ENCODE data around the gene CMA1. TPM values are rescaled to one million over a fixed set of nuclear protein-coding genes. Genes with fewer than 3 reads are reported as not detected.
"Not testable (repeated sequence)": the region's sequence is repeated elsewhere in the genome, so short reads cannot be mapped to it uniquely, and the experiment has no call there.

Gene CMA1, protein sequence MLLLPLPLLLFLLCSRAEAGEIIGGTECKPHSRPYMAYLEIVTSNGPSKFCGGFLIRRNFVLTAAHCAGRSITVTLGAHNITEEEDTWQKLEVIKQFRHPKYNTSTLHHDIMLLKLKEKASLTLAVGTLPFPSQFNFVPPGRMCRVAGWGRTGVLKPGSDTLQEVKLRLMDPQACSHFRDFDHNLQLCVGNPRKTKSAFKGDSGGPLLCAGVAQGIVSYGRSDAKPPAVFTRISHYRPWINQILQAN
- total RNA-seq (2021): not detected in 2 replicates
- not detected for Bru-seq, nascent RNA
- BruChase-seq, experiment 1, labeled RNA remaining after a 2-hour chase: not detected
- not detected for BruChase-seq, experiment 2, labeled RNA remaining after a 6-hour chase
- long read RNA-seq: 0 reads

DNA sequence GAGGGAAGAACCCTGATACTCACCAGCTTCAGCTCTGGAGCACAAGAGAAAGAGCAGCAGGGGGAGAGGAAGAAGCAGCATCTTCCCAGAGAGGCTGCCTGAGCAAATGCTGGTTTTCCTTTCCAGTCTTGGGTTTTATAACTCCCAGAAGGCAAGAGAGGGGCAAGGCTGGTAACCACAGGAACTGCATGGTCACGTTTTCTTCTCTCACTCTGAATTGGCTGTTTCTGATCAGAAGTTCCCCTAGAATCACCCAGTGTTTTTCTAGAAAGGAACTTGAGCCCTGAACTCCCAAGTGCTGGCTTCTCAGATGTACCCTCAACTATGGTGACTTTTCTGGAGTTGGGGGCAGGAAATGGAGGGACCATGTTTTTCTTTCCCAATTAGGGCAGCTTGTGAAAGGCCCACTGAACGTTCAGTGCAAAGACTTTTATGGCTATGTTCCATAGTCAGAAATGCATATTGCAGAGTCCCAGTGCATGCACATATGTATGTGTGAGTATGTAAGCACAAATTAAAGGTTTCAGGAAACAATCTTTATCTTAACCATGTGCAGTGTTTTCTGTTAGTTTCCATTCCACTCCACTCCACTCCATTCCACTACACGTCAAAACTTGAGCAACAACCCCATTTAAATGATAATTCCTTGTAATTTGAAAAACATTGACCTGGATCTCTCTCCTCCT, at the start of gene CMA1:
CMA1 (minus strand) TSS at position 111 of the 686 bp plus-strand sequence; CDS start at position 81, 30 bp downstream.
- CTCF ChIA-PET: no interaction called here
- Histone ChIP-seq H3K27me3 (replicated peaks; ENCODE audit: insufficient read depth, low read depth, low read length, poor library complexity) (no peaks in the 10 kb centered on the region), H3K4me1 (ENCODE audit: insufficient read depth, low read length, poor library complexity, severe bottlenecking) (no peaks in the 10 kb centered on the region), H3K4me3 (ENCODE audit: low read depth, low read length, poor library complexity, severe bottlenecking) (no peak within 1 kb of the TSS), H3K9me3 (ENCODE audit: low read depth, low read length, poor library complexity, severe bottlenecking) (no peaks in the 10 kb centered on the region), H3K27ac (ENCODE audit: low read depth, low read length, poor library complexity, severe bottlenecking) (no peak within 1 kb of the TSS), H3K36me3 (ENCODE audit: insufficient read depth, low read length, poor library complexity, severe bottlenecking) (no peaks in the 10 kb centered on the region)
- no peak for DNase-seq (ENCODE audit: low spot score)
- intact Hi-C loops (cut with micrococcal nuclease; ENCODE audit: unreplicated experiment): no loop called here
- no TSS peak for BruUV-seq (replicated peaks)
- POLR2A ChIA-PET (ENCODE audit: low non-redundant PET): no interaction called here
- TF ChIP-seq EZH2 (IDR thresholded peaks at IDR 0.05; ENCODE audit: borderline replicate concordance, low read depth, low read length, poor library complexity, severe bottlenecking): no peak
- TF ChIP-seq, protein P1, sequence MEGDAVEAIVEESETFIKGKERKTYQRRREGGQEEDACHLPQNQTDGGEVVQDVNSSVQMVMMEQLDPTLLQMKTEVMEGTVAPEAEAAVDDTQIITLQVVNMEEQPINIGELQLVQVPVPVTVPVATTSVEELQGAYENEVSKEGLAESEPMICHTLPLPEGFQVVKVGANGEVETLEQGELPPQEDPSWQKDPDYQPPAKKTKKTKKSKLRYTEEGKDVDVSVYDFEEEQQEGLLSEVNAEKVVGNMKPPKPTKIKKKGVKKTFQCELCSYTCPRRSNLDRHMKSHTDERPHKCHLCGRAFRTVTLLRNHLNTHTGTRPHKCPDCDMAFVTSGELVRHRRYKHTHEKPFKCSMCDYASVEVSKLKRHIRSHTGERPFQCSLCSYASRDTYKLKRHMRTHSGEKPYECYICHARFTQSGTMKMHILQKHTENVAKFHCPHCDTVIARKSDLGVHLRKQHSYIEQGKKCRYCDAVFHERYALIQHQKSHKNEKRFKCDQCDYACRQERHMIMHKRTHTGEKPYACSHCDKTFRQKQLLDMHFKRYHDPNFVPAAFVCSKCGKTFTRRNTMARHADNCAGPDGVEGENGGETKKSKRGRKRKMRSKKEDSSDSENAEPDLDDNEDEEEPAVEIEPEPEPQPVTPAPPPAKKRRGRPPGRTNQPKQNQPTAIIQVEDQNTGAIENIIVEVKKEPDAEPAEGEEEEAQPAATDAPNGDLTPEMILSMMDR (conservative IDR thresholded peaks at IDR 0.05; ENCODE audit: low read depth, low read length): no peak

DNA sequence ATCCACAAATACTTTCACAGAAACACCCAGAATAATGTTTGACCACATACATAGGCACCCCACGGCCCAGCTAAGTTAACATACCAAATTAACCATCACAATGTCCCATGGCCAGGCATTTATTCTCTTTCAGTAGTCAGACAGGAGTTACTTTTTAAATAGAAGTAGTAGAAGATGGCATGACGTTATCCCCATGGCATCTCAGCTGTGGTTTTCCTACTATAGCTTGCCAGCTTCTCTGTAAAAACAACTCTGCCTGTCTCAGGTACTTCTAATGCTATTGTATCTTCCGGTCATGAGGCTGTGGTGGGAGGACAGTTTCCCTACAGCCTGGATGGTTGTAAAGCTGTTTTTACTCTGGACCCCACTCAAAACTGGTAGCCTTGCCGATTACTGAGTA, 48.7 kb upstream of the CMA1 start:
- intact Hi-C loops (cut with micrococcal nuclease; ENCODE audit: unreplicated experiment): no loop called here
- no TSS peak for BruUV-seq (replicated peaks)
- Histone ChIP-seq H3K4me1 (ENCODE audit: insufficient read depth, low read length, poor library complexity, severe bottlenecking) (no peaks in the 10 kb centered on the region), H3K9me3 (ENCODE audit: low read depth, low read length, poor library complexity, severe bottlenecking) (no peaks in the 10 kb centered on the region), H3K4me3 (ENCODE audit: low read depth, low read length, poor library complexity, severe bottlenecking) (no peak overlapping the region), H3K27me3 (replicated peaks; ENCODE audit: insufficient read depth, low read depth, low read length, poor library complexity) (no peaks in the 10 kb centered on the region), H3K27ac (ENCODE audit: low read depth, low read length, poor library complexity, severe bottlenecking) (no peak overlapping the region), H3K36me3 (ENCODE audit: insufficient read depth, low read length, poor library complexity, severe bottlenecking) (no peaks in the 10 kb centered on the region)
- POLR2A ChIA-PET (ENCODE audit: low non-redundant PET): no interaction called here
- TF ChIP-seq, protein P1 (conservative IDR thresholded peaks at IDR 0.05; ENCODE audit: low read depth, low read length): no peak
- no peak for TF ChIP-seq EZH2 (IDR thresholded peaks at IDR 0.05; ENCODE audit: borderline replicate concordance, low read depth, low read length, poor library complexity, severe bottlenecking)
- CTCF ChIA-PET: interaction anchor here (0.6 kb wide), 1 partner anchor 620 kb away, joined by 3 read pairs; no protein-coding TSS in a partner anchor
- DNase-seq (ENCODE audit: low spot score): no peak

DNA sequence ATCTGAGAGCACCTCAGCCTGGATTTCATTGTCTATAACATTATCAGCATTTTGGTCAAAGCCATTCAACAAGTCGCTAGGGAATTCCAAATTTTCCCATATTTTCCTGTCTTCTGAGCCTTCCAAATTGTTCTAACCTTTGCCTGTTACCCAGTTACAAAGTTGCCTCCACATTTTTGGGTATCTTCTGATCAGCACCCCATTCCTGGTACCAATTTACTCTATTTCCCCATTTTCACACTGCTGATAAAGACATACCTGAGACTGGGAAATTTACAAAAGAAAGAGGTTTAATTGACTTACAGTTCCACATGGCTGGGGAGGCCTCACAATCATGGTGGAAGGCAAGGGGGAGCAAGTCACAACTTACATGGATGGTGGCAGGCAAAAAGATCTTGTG, 41.0 kb upstream of the CMA1 start:
- H3K27me3 ChIP-seq (replicated peaks; ENCODE audit: insufficient read depth, low read depth, low read length, poor library complexity); DNase-seq (ENCODE audit: low spot score); BruUV-seq (replicated peaks); CTCF ChIA-PET; H3K27ac ChIP-seq (ENCODE audit: low read depth, low read length, poor library complexity, severe bottlenecking); H3K9me3 ChIP-seq (ENCODE audit: low read depth, low read length, poor library complexity, severe bottlenecking); H3K36me3 ChIP-seq (ENCODE audit: insufficient read depth, low read length, poor library complexity, severe bottlenecking); H3K4me1 ChIP-seq (ENCODE audit: insufficient read depth, low read length, poor library complexity, severe bottlenecking); POLR2A ChIA-PET (ENCODE audit: low non-redundant PET); H3K4me3 ChIP-seq (ENCODE audit: low read depth, low read length, poor library complexity, severe bottlenecking); intact Hi-C loops (cut with micrococcal nuclease; ENCODE audit: unreplicated experiment): not testable (repeated sequence)
